HG03103 (cell line): ENCODE data around the gene PVALEF.

Experiments used
- ATAC-seq: cut with Tn5 transposase; IDR thresholded peaks from one replicate; pipeline ENCODE4 v1.9.1; 2021; ENCODE audit warnings: low read depth; ENCODE audit not compliant: unreplicated experiment

PVALEF gene

GRCh38 chr17:81160747-81161453 lies 4.4 kb upstream of the PVALEF start:
- no peak for ATAC-seq

GRCh38 chr17:81161536-81161935 lies 3.8 kb upstream of the PVALEF start:
- ATAC-seq: no peak

- ATAC-seq: no peak
These were observed 3.3 kb upstream of the PVALEF start for GRCh38 chr17:81161972-81162371.

- no peak for ATAC-seq
These were observed 2.8 kb upstream of the PVALEF start for GRCh38 chr17:81162491-81162890.

GRCh38 chr17:81163051-81163695 lies 2.1 kb upstream of the PVALEF start:
- ATAC-seq: no peak

GRCh38 chr17:81163703-81164370 lies 1.5 kb upstream of the PVALEF start:
- no peak for ATAC-seq

- ATAC-seq: no peak
These were observed 699 bp upstream of the PVALEF start for GRCh38 chr17:81164371-81165245.

GRCh38 chr17:81166033-81166492 lies 756 bp downstream of the PVALEF start, which contains the start of gene AATK:
TSS of gene AATK (minus strand) at chr17:81166221. CDS start at chr17:81165992, 229 bp downstream.
- no peak for ATAC-seq

GRCh38 chr17:81167194-81167524 lies 1.9 kb downstream of the PVALEF start:
- no peak for ATAC-seq

GRCh38 chr17:81167638-81168037 lies 2.3 kb downstream of the PVALEF start:
- ATAC-seq: no peak

GRCh38 chr17:81169870-81170309 lies 4.6 kb downstream of the PVALEF start:
- no peak for ATAC-seq

- no peak for ATAC-seq
These were observed 5.6 kb downstream of the PVALEF start for GRCh38 chr17:81170727-81171494.

- no peak for ATAC-seq
These were observed 6.6 kb downstream of the PVALEF start for GRCh38 chr17:81171941-81172340.

- no peak for ATAC-seq
These were observed 7.9 kb downstream of the PVALEF start for GRCh38 chr17:81173052-81173761.

GRCh38 chr17:81173762-81174155 lies 8.5 kb downstream of the PVALEF start:
- no peak for ATAC-seq

GRCh38 chr17:81176666-81177065 lies 11.4 kb downstream of the PVALEF start:
- ATAC-seq: no peak

GRCh38 chr17:81178136-81179091 lies 13.1 kb downstream of the PVALEF start:
- ATAC-seq: no peak

GRCh38 chr17:81179220-81179619 lies 13.9 kb downstream of the PVALEF start:
- ATAC-seq: no peak
